SU-DHL-6 (cell line): ENCODE data around the gene UBAC2.

Source experiments
- H2AFZ ChIP-seq: fragments of 200-600 bp; sonication (generic); 2 replicates; pipeline ENCODE4 v1.6.1; 2014; ENCODE audit warnings: low read depth, mild to moderate bottlenecking, moderate library complexity, mixed read lengths, antibody characterized with exemption, low read length; ENCODE audit not compliant: severe bottlenecking
- H3F3A ChIP-seq: fragments of 200-600 bp; shearing (Covaris generic); 2 replicates; pipeline ENCODE4 v1.6.0; 2016; ENCODE audit warnings: antibody characterized with exemption, mild to moderate bottlenecking; ENCODE audit not compliant: insufficient read depth
- H3K27ac ChIP-seq: fragments of 200-600 bp; sonication (generic); 2 replicates; pipeline ENCODE4 v1.5.1; 2016; ENCODE audit warnings: low read depth, mild to moderate bottlenecking, low read length, moderate library complexity, mixed read lengths
- H3K27me3 ChIP-seq: fragments of 200-600 bp; sonication (generic), shearing (Covaris generic); 2 replicates; pipeline ENCODE4 v1.6.0; 2014; ENCODE audit warnings: mild to moderate bottlenecking, low read length
- H3K36me3 ChIP-seq: fragments of 200-600 bp; sonication (generic); 2 replicates; pipeline ENCODE4 v1.6.1; 2014; ENCODE audit warnings: mild to moderate bottlenecking, low read length, mixed read lengths
- H3K4me2 ChIP-seq: fragments of 300-600, 200-600 bp; shearing (Covaris generic), sonication (generic); 2 replicates; pipeline ENCODE4 v1.6.0; 2014; ENCODE audit warnings: low read length, low read depth, mild to moderate bottlenecking; ENCODE audit not compliant: poor library complexity, severe bottlenecking
- H3K4me3 ChIP-seq: fragments of 200-600 bp; sonication (generic); 2 replicates; pipeline ENCODE4 v1.5.1; 2014; ENCODE audit warnings: antibody characterized with exemption, low read length, mild to moderate bottlenecking, mixed read lengths; ENCODE audit not compliant: insufficient read depth, poor library complexity, severe bottlenecking
- H3K79me2 ChIP-seq: fragments of 200-600 bp; sonication (generic); 2 replicates; pipeline ENCODE4 v1.6.1; 2014; ENCODE audit warnings: mild to moderate bottlenecking, low read length, moderate library complexity; ENCODE audit not compliant: insufficient read depth
- H3K9ac ChIP-seq: fragments of 200-600 bp; sonication (generic); 2 replicates; pipeline ENCODE4 v1.7.0; 2014; ENCODE audit warnings: mild to moderate bottlenecking, low read length
- H3K9me2 ChIP-seq: fragments of 200-600 bp; sonication (generic); replicated peaks from 2 replicates; pipeline ENCODE4 v1.6.1; 2014; ENCODE audit warnings: low read length; ENCODE audit not compliant: insufficient read depth
- H3K9me3 ChIP-seq: fragments of 200-600 bp; sonication (generic); 2 replicates; pipeline ENCODE4 v1.6.1; 2014; ENCODE audit warnings: low read length, mixed read lengths; ENCODE audit not compliant: insufficient read depth
- H4K20me1 ChIP-seq: fragments of 200-600 bp; sonication (generic); 2 replicates; pipeline ENCODE4 v1.6.1; 2014; ENCODE audit warnings: low read depth, mild to moderate bottlenecking, antibody characterized with exemption, low read length, moderate library complexity, mixed read lengths
- CTCF ChIP-seq: fragments of 200-600 bp; sonication (generic); IDR thresholded peaks from one replicate; pipeline ENCODE4 v1.5.1; 2017; ENCODE audit warnings: antibody characterized with exemption, mild to moderate bottlenecking, low read length, moderate library complexity; ENCODE audit not compliant: insufficient read depth, poor library complexity, severe bottlenecking
- EZH2phosphoT487 ChIP-seq: fragments of 200-600 bp; sonication (generic), shearing (Covaris generic); conservative IDR thresholded peaks from 2 replicates; pipeline ENCODE4 v1.6.1; 2018; ENCODE audit warnings: mild to moderate bottlenecking, antibody characterized with exemption, low read length, moderate library complexity, mixed read lengths

The UBAC2 gene

GRCh38 chr13:99432609-99433542 lies 232.2 kb downstream of the UBAC2 start:
- Histone ChIP-seq H3K27ac (no peak overlapping the region), H3K9me2 (no peaks in the 10 kb centered on the region), H3K9ac (no peak overlapping the region), H3K79me2 (no peaks in the 10 kb centered on the region), H2AFZ (no peak overlapping the region), H3K4me2 (no peak overlapping the region), H3K4me3 (no peak overlapping the region), H3F3A (no peaks in the 10 kb centered on the region), H3K27me3 (no peaks in the 10 kb centered on the region), H3K9me3 (no peaks in the 10 kb centered on the region), H4K20me1 (no peaks in the 10 kb centered on the region), H3K36me3 (no peaks in the 10 kb centered on the region)
- TF ChIP-seq CTCF (no peak), EZH2phosphoT487 (no peak)

GRCh38 chr13:99433543-99434075 lies 233.0 kb downstream of the UBAC2 start:
- no peaks in the 10 kb centered on the region for H4K20me1 ChIP-seq
- no peak overlapping the region for H3K9ac ChIP-seq
- H3K9me3 ChIP-seq = no peaks in the 10 kb centered on the region
- H3K9me2 ChIP-seq = no peaks in the 10 kb centered on the region
- H3K36me3 ChIP-seq = no peaks in the 10 kb centered on the region
- no peaks in the 10 kb centered on the region for H3K79me2 ChIP-seq
- H3K4me3 ChIP-seq = no peak overlapping the region
- no peak overlapping the region for H2AFZ ChIP-seq
- H3F3A ChIP-seq = no peaks in the 10 kb centered on the region
- TF ChIP-seq EZH2phosphoT487 = no peak
- no peak for TF ChIP-seq CTCF
- H3K4me2 ChIP-seq = no peak overlapping the region
- H3K27me3 ChIP-seq = no peaks in the 10 kb centered on the region
- H3K27ac ChIP-seq = no peak overlapping the region

GRCh38 chr13:99434258-99434788 lies 233.7 kb downstream of the UBAC2 start:
- TF ChIP-seq EZH2phosphoT487 = no peak
- TF ChIP-seq CTCF = no peak
- Histone ChIP-seq H3K36me3 (no peaks in the 10 kb centered on the region), H4K20me1 (no peaks in the 10 kb centered on the region), H3K27me3 (no peaks in the 10 kb centered on the region), H3K9me3 (no peaks in the 10 kb centered on the region), H3K27ac (no peak overlapping the region), H3K9me2 (no peaks in the 10 kb centered on the region), H3F3A (no peaks in the 10 kb centered on the region), H3K9ac (no peak overlapping the region), H3K79me2 (no peaks in the 10 kb centered on the region), H2AFZ (no peak overlapping the region), H3K4me2 (no peak overlapping the region), H3K4me3 (no peak overlapping the region)
